Caco-2 (cell line): ENCODE measurements around the gene GGT7. TPM values are rescaled to one million over a fixed set of nuclear protein-coding genes. Genes with fewer than 3 reads are reported as not detected.

ENCODE experiments used
- BruUV-seq: library from RNA; stranded (reverse); fragments of 400-500 nt; replicated peaks from 2 replicates; lab custom pipeline; 2021; lab: Mats Ljungman, UMichigan
- CTCF ChIA-PET: fragments of 300-600 bp; sonication (Branson Sonifier 250); formaldehyde crosslinking; loops from one replicate; lab custom pipeline; 2022; ENCODE audit warnings: antibody characterized with exemption; lab: Charles Lee
- POLR2A ChIA-PET: fragments of 300-600 bp; sonication (Branson Sonifier 250); formaldehyde crosslinking; loops from one replicate; lab custom pipeline; 2022; ENCODE audit warnings: antibody characterized with exemption; lab: Charles Lee
- DNase-seq, 2 experiments: peaks; one replicate each; pipeline versions ENCODE4 v3.0.0 to v3.0.0-alpha.2; 2020 to 2022
- H3K27me3 ChIP-seq: replicated peaks from 2 replicates; pipeline ENCODE4 v1.6.0; 2011; ENCODE audit warnings: low read length; ENCODE audit not compliant: control insufficient read depth, insufficient read depth
- H3K36me3 ChIP-seq: 2 replicates; pipeline ENCODE4 v1.5.1; 2011; ENCODE audit warnings: low read length; ENCODE audit not compliant: control insufficient read depth, insufficient read depth
- H3K4me1 ChIP-seq: fragments of 250-450 bp; sonication (Bioruptor Pico); 2 replicates; pipeline ENCODE4 v1.5.1; 2020; ENCODE audit warnings: mild to moderate bottlenecking
- H3K4me3 ChIP-seq: 2 replicates; pipeline ENCODE4 v1.5.1; 2011; ENCODE audit warnings: low read depth, mild to moderate bottlenecking, control low read depth, low read length
- H3K9me3 ChIP-seq: fragments of 250-450 bp; sonication (Bioruptor Pico); 2 replicates; pipeline ENCODE4 v1.5.1; 2020; ENCODE audit warnings: mild to moderate bottlenecking, moderate library complexity
- H3K27ac Mint-ChIP-seq: one replicate; pipeline ENCODE4 v1.8.0; 2022; ENCODE audit warnings: mixed read lengths; ENCODE audit not compliant: unreplicated experiment
- H3K27me3 Mint-ChIP-seq: one replicate; pipeline ENCODE4 v1.8.0; 2022; ENCODE audit warnings: mixed read lengths; ENCODE audit not compliant: insufficient read depth, unreplicated experiment
- H3K36me3 Mint-ChIP-seq: one replicate; pipeline ENCODE4 v1.8.0; 2022; ENCODE audit warnings: mild to moderate bottlenecking, mixed read lengths; ENCODE audit not compliant: insufficient read depth, unreplicated experiment
- H3K4me1 Mint-ChIP-seq: one replicate; pipeline ENCODE4 v1.8.0; 2022; ENCODE audit warnings: low read depth, mixed read lengths; ENCODE audit not compliant: unreplicated experiment
- H3K4me3 Mint-ChIP-seq: one replicate; pipeline ENCODE4 v1.8.0; 2022; ENCODE audit warnings: mild to moderate bottlenecking, moderate library complexity, mixed read lengths; ENCODE audit not compliant: unreplicated experiment
- H3K9me3 Mint-ChIP-seq: one replicate; pipeline ENCODE4 v1.8.0; 2022; ENCODE audit warnings: mixed read lengths; ENCODE audit not compliant: unreplicated experiment
- intact Hi-C: fragments of 100-400 bp; cut with micrococcal nuclease; formaldehyde crosslinking; loops from one replicate; pipeline ENCODE4 v1.10.0; 2022; ENCODE audit not compliant: unreplicated experiment
- total RNA-seq: library from RNA; stranded (reverse); gene quantifications from 2 replicates; pipeline ENCODE4 v1.2.3, GENCODE V29; 2022
- TF ChIP-seq, protein P1 (sequence below), 2 experiments: fragments of 200-600 bp in 1 of 2; IDR thresholded peaks; 1 replicate in 1 of 2; 2 replicates in 1 of 2; pipeline versions ENCODE4 v1.5.1 to v1.8.0; 2011 to 2022; ENCODE audit warnings: antibody characterized with exemption in 1 of 2, control low read depth in 1 of 2, inconsistent platforms in 1 of 2, low read depth in 1 of 2, low read length in 1 of 2, mild to moderate bottlenecking in 1 of 2, moderate library complexity in 1 of 2; ENCODE audit not compliant: insufficient read depth in 1 of 2, severe bottlenecking in 1 of 2, unreplicated experiment in 1 of 2

Gene GGT7
- total RNA-seq, 1 experiment from 2014 or later = 46.2 TPM

DNA sequence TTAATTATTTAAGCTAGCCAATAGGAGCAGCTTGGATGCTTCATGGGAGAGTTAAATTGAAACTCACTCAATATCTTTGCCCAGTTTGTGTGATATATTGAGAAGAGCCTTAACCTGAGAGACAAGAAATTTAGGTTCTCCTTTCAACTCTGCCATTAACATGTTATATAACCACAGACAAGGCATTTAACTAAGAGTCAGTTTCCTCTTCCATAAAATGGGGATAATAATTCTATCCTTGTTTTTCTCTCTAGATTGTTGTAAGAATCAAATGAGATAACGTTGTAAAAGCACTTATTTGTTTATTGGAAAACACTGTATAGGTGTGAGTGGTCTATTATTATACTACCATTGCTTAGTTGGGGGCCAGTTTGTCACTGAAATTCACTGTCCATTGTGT, 11.6 kb upstream of the GGT7 start:
- no peaks in the 10 kb centered on the region for H3K36me3 ChIP-seq
- Mint-ChIP-seq H3K9me3 (peaks cover 10% of the 10 kb centered on the region), H3K4me1 (peaks cover 6% of the 10 kb centered on the region), H3K36me3 (peaks cover 6% of the 10 kb centered on the region), H3K27ac (no peak overlapping the region), H3K27me3 (no peaks in the 10 kb centered on the region), H3K4me3 (no peak overlapping the region)
- BruUV-seq = no TSS peak
- ChIA-PET POLR2A (interaction anchor here (0.6 kb wide), 1 partner anchor 304 kb away, joined by 4 read pairs; no protein-coding TSS in a partner anchor), CTCF (interaction anchor here (0.6 kb wide), 1 partner anchor 467 kb away, joined by 5 read pairs; no protein-coding TSS in a partner anchor)
- TF ChIP-seq, protein P1, sequence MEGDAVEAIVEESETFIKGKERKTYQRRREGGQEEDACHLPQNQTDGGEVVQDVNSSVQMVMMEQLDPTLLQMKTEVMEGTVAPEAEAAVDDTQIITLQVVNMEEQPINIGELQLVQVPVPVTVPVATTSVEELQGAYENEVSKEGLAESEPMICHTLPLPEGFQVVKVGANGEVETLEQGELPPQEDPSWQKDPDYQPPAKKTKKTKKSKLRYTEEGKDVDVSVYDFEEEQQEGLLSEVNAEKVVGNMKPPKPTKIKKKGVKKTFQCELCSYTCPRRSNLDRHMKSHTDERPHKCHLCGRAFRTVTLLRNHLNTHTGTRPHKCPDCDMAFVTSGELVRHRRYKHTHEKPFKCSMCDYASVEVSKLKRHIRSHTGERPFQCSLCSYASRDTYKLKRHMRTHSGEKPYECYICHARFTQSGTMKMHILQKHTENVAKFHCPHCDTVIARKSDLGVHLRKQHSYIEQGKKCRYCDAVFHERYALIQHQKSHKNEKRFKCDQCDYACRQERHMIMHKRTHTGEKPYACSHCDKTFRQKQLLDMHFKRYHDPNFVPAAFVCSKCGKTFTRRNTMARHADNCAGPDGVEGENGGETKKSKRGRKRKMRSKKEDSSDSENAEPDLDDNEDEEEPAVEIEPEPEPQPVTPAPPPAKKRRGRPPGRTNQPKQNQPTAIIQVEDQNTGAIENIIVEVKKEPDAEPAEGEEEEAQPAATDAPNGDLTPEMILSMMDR (IDR thresholded peaks at IDR 0.05; ENCODE audit: insufficient read depth in 1 of 2, low read depth in 1 of 2, low read length in 1 of 2, severe bottlenecking in 1 of 2, unreplicated experiment in 1 of 2) = no peak
- no peak overlapping the region for H3K4me3 ChIP-seq
- no peak for DNase-seq
- H3K27me3 ChIP-seq = no peaks in the 10 kb centered on the region
- H3K9me3 ChIP-seq = no peaks in the 10 kb centered on the region; the same call in 1 of the 2 replicates
- peaks cover 5% of the 10 kb centered on the region; the same call in 1 of the 2 replicates for H3K4me1 ChIP-seq
- intact Hi-C loops = no loop called here

DNA sequence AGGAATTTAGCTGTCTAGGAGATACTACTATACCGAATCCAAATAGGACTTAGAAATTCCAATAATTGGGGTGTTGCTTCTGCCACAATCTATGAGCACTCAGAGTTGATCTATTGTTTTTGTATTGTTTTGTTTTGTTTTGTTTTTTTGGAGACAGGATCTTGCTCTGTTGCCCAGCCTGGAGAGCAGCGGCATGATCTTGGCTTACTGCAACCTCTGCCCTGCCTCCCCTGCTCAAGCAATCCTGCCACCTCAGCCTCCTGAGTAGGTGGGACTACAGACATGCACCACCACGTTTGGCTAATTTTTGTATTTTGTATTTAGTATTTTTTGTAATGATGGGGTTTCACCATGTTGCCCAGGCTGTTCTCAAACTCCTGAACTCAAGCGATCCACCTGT, 11.2 kb upstream of the GGT7 start:
- Mint-ChIP-seq H3K27ac (no peak overlapping the region), H3K9me3 (peaks cover 9% of the 10 kb centered on the region), H3K4me1 (peaks cover 11% of the 10 kb centered on the region), H3K36me3 (peaks cover 6% of the 10 kb centered on the region), H3K4me3 (no peak overlapping the region), H3K27me3 (no peaks in the 10 kb centered on the region)
- Histone ChIP-seq H3K4me1 (peaks cover 5% of the 10 kb centered on the region; the same call in 1 of the 2 replicates), H3K27me3 (no peaks in the 10 kb centered on the region), H3K36me3 (no peaks in the 10 kb centered on the region), H3K4me3 (no peak overlapping the region), H3K9me3 (no peaks in the 10 kb centered on the region; the same call in 1 of the 2 replicates)
- intact Hi-C loops = no loop called here
- ChIA-PET CTCF (interaction anchor here (1.2 to 1.5 kb wide), 2 partner anchors 18 to 72 kb away, joined by 3 to 12 read pairs; partner anchors contain the start of genes GSS and MYH7B), POLR2A (interaction anchor here (0.6 kb wide), 1 partner anchor 304 kb away, joined by 4 read pairs; no protein-coding TSS in a partner anchor)
- no peak for DNase-seq
- no TSS peak for BruUV-seq
- TF ChIP-seq, protein P1 (IDR thresholded peaks at IDR 0.05; ENCODE audit: insufficient read depth in 1 of 2, low read depth in 1 of 2, low read length in 1 of 2, severe bottlenecking in 1 of 2, unreplicated experiment in 1 of 2) = no peak

DNA sequence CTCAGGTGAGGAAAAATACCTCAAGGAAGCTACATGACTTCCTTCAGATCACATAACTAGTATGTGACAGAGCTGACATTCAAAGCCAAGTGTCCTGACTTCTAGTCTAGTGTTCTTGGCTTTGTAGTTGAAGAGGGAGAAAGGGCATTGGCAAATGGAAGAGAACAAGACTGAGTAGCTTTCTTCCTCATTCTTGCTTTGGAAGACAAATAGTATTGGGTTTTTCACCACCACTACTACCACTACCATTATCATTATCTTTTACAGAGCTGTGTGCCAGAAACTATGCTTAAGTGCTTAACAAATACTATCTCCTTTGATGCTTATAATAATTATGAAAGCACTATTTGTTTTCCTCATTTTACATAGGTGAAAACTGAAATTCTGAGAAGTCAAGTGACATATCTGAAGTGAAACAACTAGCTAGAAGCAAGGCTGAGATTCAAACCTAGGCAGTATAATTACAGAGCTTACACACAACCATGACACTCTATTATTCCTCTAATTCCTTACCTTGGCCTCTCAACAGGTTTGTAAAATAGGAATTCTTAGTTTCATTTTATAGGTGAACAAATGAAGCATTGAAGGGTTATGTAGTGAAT, 10.5 kb upstream of the GGT7 start:
- Histone ChIP-seq H3K4me1 (peaks cover 5% of the 10 kb centered on the region; the same call in 1 of the 2 replicates), H3K9me3 (no peaks in the 10 kb centered on the region; the same call in 1 of the 2 replicates), H3K4me3 (no peak overlapping the region), H3K27me3 (no peaks in the 10 kb centered on the region), H3K36me3 (no peaks in the 10 kb centered on the region)
- no peaks in the 10 kb centered on the region for H3K27me3 Mint-ChIP-seq
- POLR2A ChIA-PET = no interaction called here
- no peak overlapping the region for H3K4me3 Mint-ChIP-seq
- peaks cover 11% of the 10 kb centered on the region for H3K4me1 Mint-ChIP-seq
- CTCF ChIA-PET = interaction anchor here (1.2 to 1.5 kb wide), 2 partner anchors 19 to 73 kb away, joined by 3 to 12 read pairs; partner anchors contain the start of genes GSS and MYH7B
- intact Hi-C loops = no loop called here
- H3K9me3 Mint-ChIP-seq = peaks cover 2% of the 10 kb centered on the region
- no peak for DNase-seq
- H3K36me3 Mint-ChIP-seq = peaks cover 6% of the 10 kb centered on the region
- BruUV-seq = no TSS peak
- no peak overlapping the region for H3K27ac Mint-ChIP-seq
- TF ChIP-seq, protein P1 (IDR thresholded peaks at IDR 0.05; ENCODE audit: insufficient read depth in 1 of 2, low read depth in 1 of 2, low read length in 1 of 2, severe bottlenecking in 1 of 2, unreplicated experiment in 1 of 2) = no peak
